Measurements from ENCODE around the gene VPS72. TPM values are rescaled to one million over a fixed set of nuclear protein-coding genes. Genes with fewer than 3 reads are reported as not detected.
A peak's percentile ranks its signal among the peaks of the same experiment; 100 is the strongest.

VPS72 gene
- total RNA-seq, 4 donors from 2014 or later = 27.3 to 43.3 (median 31.1) TPM

- intact Hi-C loops (cut with DNase I; ENCODE audit: low total_unique reads) = no loop called here
- H3K4me3 ChIP-seq (ENCODE audit: low read depth, poor library complexity, severe bottlenecking) = peak within 1 kb of the TSS; percentile 65
- TF ChIP-seq CTCF (IDR thresholded peaks at IDR 0.05) (no peak), POLR2A (IDR thresholded peaks at IDR 0.05) (no peak)
- DNase-seq (ENCODE audit: low spot score in 2 of 2) = peak; percentile 98 to 99
- WGBS, 2 donors = 0 to 1% methylated on average over 38 of the region's 38 CpGs
These were observed 24.1 kb downstream of the VPS72 start, which contains the start of the genes LYSMD1 and SCNM1 for GRCh38 chr1:151165738-151166504. Gene LYSMD1, minus strand, starts transcription at chr1:151165902. Its CDS starts 644 bp downstream, at chr1:151165258. Gene SCNM1, plus strand, starts transcription at chr1:151166144. Its CDS starts 9 bp downstream, at chr1:151166153.

- H3K4me3 ChIP-seq (ENCODE audit: low read depth, poor library complexity, severe bottlenecking) = peak overlapping the region; percentile 44
- DNase-seq (ENCODE audit: low spot score in 2 of 2) = peak; percentile 52 to 92
- TF ChIP-seq CTCF (IDR thresholded peaks at IDR 0.05) (no peak), POLR2A (IDR thresholded peaks at IDR 0.05) (no peak)
- WGBS, 2 donors = 6 to 8% methylated on average over 15 of the region's 15 CpGs
- intact Hi-C loops (cut with DNase I; ENCODE audit: low total_unique reads) = no loop called here
These were observed 24.7 kb downstream of the VPS72 start for GRCh38 chr1:151165281-151165737.

GRCh38 chr1:151164732-151165280 is 25.2 kb downstream of the VPS72 start:
- H3K4me3 ChIP-seq (ENCODE audit: low read depth, poor library complexity, severe bottlenecking) = peak overlapping the region; percentile 44
- intact Hi-C loops (cut with DNase I; ENCODE audit: low total_unique reads) = no loop called here
- DNase-seq (ENCODE audit: low spot score in 2 of 2) = no peak
- TF ChIP-seq CTCF (IDR thresholded peaks at IDR 0.05) (no peak), POLR2A (IDR thresholded peaks at IDR 0.05) (no peak)
- WGBS, 2 donors = 21 to 23% methylated on average over 11 of the region's 11 CpGs

GRCh38 chr1:151159373-151159772 is 30.6 kb downstream of the VPS72 start:
- no peak for TF ChIP-seq CTCF (IDR thresholded peaks at IDR 0.05)
- TF ChIP-seq POLR2A (IDR thresholded peaks at IDR 0.05) = no peak
- intact Hi-C loops (cut with DNase I; ENCODE audit: low total_unique reads) = loop anchor here (5.0 to 10.0 kb wide), 2 partner anchors 55 to 137 kb away; no protein-coding TSS in a partner anchor
- H3K4me3 ChIP-seq (ENCODE audit: low read depth, poor library complexity, severe bottlenecking) = no peak overlapping the region
- DNase-seq (ENCODE audit: low spot score in 2 of 2) = no peak

GRCh38 chr1:151158751-151159251 is 31.2 kb downstream of the VPS72 start:
- no peak for DNase-seq (ENCODE audit: low spot score in 2 of 2)
- intact Hi-C loops (cut with DNase I; ENCODE audit: low total_unique reads) = loop anchor here (5.0 to 10.0 kb wide), 2 partner anchors 54 to 136 kb away; no protein-coding TSS in a partner anchor
- TF ChIP-seq CTCF (IDR thresholded peaks at IDR 0.05) (no peak), POLR2A (IDR thresholded peaks at IDR 0.05) (no peak)
- 78 to 90% methylated on average over 15 to 22 of the region's 22 CpGs for WGBS, 2 donors
- no peak overlapping the region for H3K4me3 ChIP-seq (ENCODE audit: low read depth, poor library complexity, severe bottlenecking)
